Trophoblast cell (in vitro differentiated cells and primary cell): ENCODE results near the gene DTYMK.
"Not testable (repeated sequence)": the region's sequence is repeated elsewhere in the genome, so short reads cannot be mapped to it uniquely, and the experiment has no call there.

Experiments used
- DNase-seq, 2 donors: peaks; one replicate each; pipeline ENCODE4 v3.0.0-alpha.2; 2016
- H2AFZ ChIP-seq: 2 replicates; pipeline ENCODE4 v1.6.1; 2013; ENCODE audit warnings: low read length, moderate library complexity, mild to moderate bottlenecking; ENCODE audit not compliant: insufficient read depth, poor library complexity
- H2AK5ac ChIP-seq: 2 replicates; pipeline ENCODE4 v1.6.1; 2013; ENCODE audit warnings: mild to moderate bottlenecking, low read length
- H2BK120ac ChIP-seq: 2 replicates; pipeline ENCODE4 v1.6.1; 2013; ENCODE audit warnings: low read length, mild to moderate bottlenecking, moderate library complexity; ENCODE audit not compliant: insufficient read depth, poor library complexity
- H2BK12ac ChIP-seq: 2 replicates; pipeline ENCODE4 v1.6.1; 2013; ENCODE audit warnings: mild to moderate bottlenecking, low read length, moderate library complexity
- H2BK5ac ChIP-seq: 2 replicates; pipeline ENCODE4 v1.6.1; 2013; ENCODE audit warnings: low read length, low read depth, moderate library complexity, mild to moderate bottlenecking; ENCODE audit not compliant: poor library complexity
- H3K14ac ChIP-seq: 2 replicates; pipeline ENCODE4 v1.6.1; 2013; ENCODE audit warnings: mild to moderate bottlenecking, low read length
- H3K18ac ChIP-seq: 2 replicates; pipeline ENCODE4 v1.6.1; 2013; ENCODE audit warnings: mild to moderate bottlenecking, low read length
- H3K23ac ChIP-seq: 2 replicates; pipeline ENCODE4 v1.6.1; 2013; ENCODE audit warnings: low read length
- H3K27ac ChIP-seq: 2 replicates; pipeline ENCODE4 v1.5.1; 2013; ENCODE audit warnings: low read depth, mild to moderate bottlenecking, inconsistent platforms, low read length, moderate library complexity
- H3K27me3 ChIP-seq: 2 replicates; pipeline ENCODE4 v1.6.1; 2013; ENCODE audit warnings: inconsistent platforms, mild to moderate bottlenecking, low read length, moderate library complexity; ENCODE audit not compliant: insufficient read depth
- H3K36me3 ChIP-seq, 2 experiments: 1 replicate in 1 of 2; 2 replicates in 1 of 2; pipeline ENCODE4 v1.6.1; 2013; ENCODE audit warnings: low read length in 2 of 2, mild to moderate bottlenecking in 2 of 2, moderate library complexity in 1 of 2; ENCODE audit not compliant: insufficient read depth in 2 of 2, control insufficient read depth in 1 of 2
- H3K4ac ChIP-seq: 2 replicates; pipeline ENCODE4 v1.6.1; 2013; ENCODE audit warnings: low read depth, mild to moderate bottlenecking, low read length, moderate library complexity
- H3K4me1 ChIP-seq, 2 experiments: 1 replicate in 1 of 2; 2 replicates in 1 of 2; pipeline ENCODE4 v1.6.1; 2013; ENCODE audit warnings: low read length in 2 of 2, mild to moderate bottlenecking in 2 of 2, moderate library complexity in 1 of 2; ENCODE audit not compliant: insufficient read depth in 2 of 2, control insufficient read depth in 1 of 2
- H3K4me2 ChIP-seq: 2 replicates; pipeline ENCODE4 v1.6.1; 2013; ENCODE audit warnings: inconsistent platforms, mild to moderate bottlenecking, low read length, moderate library complexity
- H3K4me3 ChIP-seq: 2 replicates; pipeline ENCODE4 v1.5.1; 2013; ENCODE audit warnings: mild to moderate bottlenecking, low read depth, low read length, inconsistent platforms
- H3K79me1 ChIP-seq: one replicate; pipeline ENCODE4 v1.6.1; 2013; ENCODE audit warnings: low read length
- H3K79me2 ChIP-seq: 2 replicates; pipeline ENCODE4 v1.6.1; 2013; ENCODE audit warnings: low read length, mild to moderate bottlenecking; ENCODE audit not compliant: control insufficient read depth, insufficient read depth, poor library complexity
- H3K9ac ChIP-seq: 2 replicates; pipeline ENCODE4 v1.6.1; 2013; ENCODE audit warnings: mild to moderate bottlenecking, low read length
- H3K9me3 ChIP-seq: 2 replicates; pipeline ENCODE4 v1.6.1; 2013; ENCODE audit warnings: low read depth, mild to moderate bottlenecking, control low read depth, inconsistent platforms, low read length; ENCODE audit not compliant: insufficient read depth
- H4K12ac ChIP-seq: 2 replicates; pipeline ENCODE4 v1.6.1; 2013; ENCODE audit warnings: low read depth, mild to moderate bottlenecking, low read length, moderate library complexity
- H4K8ac ChIP-seq: 2 replicates; pipeline ENCODE4 v1.6.1; 2013; ENCODE audit warnings: low read depth, mild to moderate bottlenecking, low read length, moderate library complexity
- H4K91ac ChIP-seq: one replicate; pipeline ENCODE4 v1.6.1; 2013; ENCODE audit warnings: low read depth, mild to moderate bottlenecking, low read length, moderate library complexity
- WGBS: extraction: QIAGEN DNeasy Blood & Tissue Kit; methylation state at CpG from one replicate; pipeline ENCODE4 v1.1.7; 2013; ENCODE audit warnings: missing lambda C conversion rate; ENCODE audit not compliant: insufficient read length, insufficient coverage; ENCODE audit errors: extremely low coverage; 5-methylcytosine and 5-hydroxymethylcytosine counted together

The DTYMK gene

GRCh38 chr2:241733391-241734207, 47.0 kb upstream of the DTYMK start:
- Histone ChIP-seq H3K27me3 (no peaks in the 10 kb centered on the region), H3K36me3 (peaks cover 6 to 7% of the 10 kb centered on the region in 2 experiments), H3K9me3 (peaks cover 4% of the 10 kb centered on the region), H3K79me2 (peaks cover 8% of the 10 kb centered on the region), H3K27ac (no peak overlapping the region), H2AFZ (peak overlapping the region; percentile 94), H2BK5ac (no peak overlapping the region), H3K9ac (no peak overlapping the region), H3K79me1 (peaks cover 11% of the 10 kb centered on the region), H3K4ac (no peak overlapping the region), H3K23ac (peak overlapping the region; percentile 43), H3K4me1 (peaks cover 7 to 8% of the 10 kb centered on the region in 2 experiments), H4K12ac (peak overlapping the region; percentile 61), H2BK12ac (no peak overlapping the region), H2AK5ac (peak overlapping the region; percentile 31), H3K4me2 (peak overlapping the region; percentile 67), H2BK120ac (peak overlapping the region; percentile 54), H4K8ac (peak overlapping the region; percentile 87), H3K4me3 (peak overlapping the region; percentile 15), H4K91ac (peak overlapping the region; percentile 45), H3K18ac (no peak overlapping the region), H3K14ac (peak overlapping the region; percentile 69)
- peak; percentile 99 for DNase-seq
- no CpG with 5 or more reads among the region's 23 CpGs for WGBS

DNA sequence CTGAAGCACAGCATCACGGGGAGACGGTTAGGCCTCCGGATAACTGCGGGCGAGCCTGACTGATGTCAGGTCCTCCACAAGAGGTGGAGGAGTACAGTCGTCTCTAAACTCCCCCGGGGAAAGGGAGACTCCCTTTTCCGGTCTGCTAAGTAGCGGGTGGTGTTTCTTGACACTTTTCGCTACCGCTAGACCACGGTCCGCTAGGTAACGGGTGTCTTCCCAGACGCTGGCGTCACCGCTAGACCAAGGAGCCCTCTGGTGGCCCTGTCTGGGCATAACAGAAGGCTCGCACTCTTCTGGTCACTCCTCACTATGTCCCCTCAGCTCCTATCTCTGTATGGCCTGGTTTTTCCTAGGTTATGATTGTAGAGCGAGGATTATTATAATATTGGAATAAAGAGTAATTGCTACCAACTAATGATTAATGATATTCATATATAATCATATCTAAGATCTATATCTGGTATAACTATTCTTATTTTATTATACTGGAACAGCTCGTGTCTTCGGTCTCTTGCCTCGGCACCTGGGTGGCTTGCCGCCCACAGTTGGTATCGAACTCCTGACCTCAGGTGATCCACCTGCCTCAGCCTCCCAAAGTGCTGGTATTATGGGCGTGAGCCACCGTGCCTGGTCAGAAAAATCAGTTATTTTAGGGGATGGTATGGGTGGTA, 46.0 kb upstream of the DTYMK start:
- H4K8ac ChIP-seq, H3K27ac ChIP-seq, H4K91ac ChIP-seq, H3K27me3 ChIP-seq, H2BK5ac ChIP-seq, H3K79me2 ChIP-seq, H3K9me3 ChIP-seq, H3K23ac ChIP-seq, H3K14ac ChIP-seq, H3K18ac ChIP-seq, H3K4ac ChIP-seq, H4K12ac ChIP-seq, H3K36me3 ChIP-seq, H2AK5ac ChIP-seq, H3K4me2 ChIP-seq, H3K9ac ChIP-seq, H3K4me3 ChIP-seq, H2BK120ac ChIP-seq, H2AFZ ChIP-seq, H2BK12ac ChIP-seq, H3K4me1 ChIP-seq: not testable (repeated sequence)
- DNase-seq = peak; percentile 26 to 42
- no CpG with 5 or more reads among the region's 26 CpGs for WGBS
- H3K79me1 ChIP-seq = peaks cover 11% of the 10 kb centered on the region

GRCh38 chr2:241730671-241731293, 44.2 kb upstream of the DTYMK start:
- H3K14ac ChIP-seq = no peak overlapping the region
- H3K27ac ChIP-seq = no peak overlapping the region
- no peak overlapping the region for H3K18ac ChIP-seq
- no peak for DNase-seq
- no peak overlapping the region for H3K4ac ChIP-seq
- H3K36me3 ChIP-seq = peaks cover 0 to 4% of the 10 kb centered on the region in 2 experiments
- H3K4me1 ChIP-seq = peaks cover 7 to 10% of the 10 kb centered on the region in 2 experiments
- peaks cover 4% of the 10 kb centered on the region for H3K9me3 ChIP-seq
- H3K27me3 ChIP-seq = no peaks in the 10 kb centered on the region
- no peak overlapping the region for H4K12ac ChIP-seq
- no peak overlapping the region for H3K4me2 ChIP-seq
- no peak overlapping the region for H2BK120ac ChIP-seq
- peaks cover 8% of the 10 kb centered on the region for H3K79me2 ChIP-seq
- H3K79me1 ChIP-seq = peaks cover 11% of the 10 kb centered on the region
- H3K4me3 ChIP-seq = no peak overlapping the region
- no peak overlapping the region for H2BK12ac ChIP-seq
- WGBS = no CpG with 5 or more reads among the region's 12 CpGs
- H3K23ac ChIP-seq = no peak overlapping the region
- no peak overlapping the region for H2BK5ac ChIP-seq
- H2AK5ac ChIP-seq = no peak overlapping the region
- H4K91ac ChIP-seq = no peak overlapping the region
- H4K8ac ChIP-seq = no peak overlapping the region
- no peak overlapping the region for H3K9ac ChIP-seq
- no peak overlapping the region for H2AFZ ChIP-seq

DNA sequence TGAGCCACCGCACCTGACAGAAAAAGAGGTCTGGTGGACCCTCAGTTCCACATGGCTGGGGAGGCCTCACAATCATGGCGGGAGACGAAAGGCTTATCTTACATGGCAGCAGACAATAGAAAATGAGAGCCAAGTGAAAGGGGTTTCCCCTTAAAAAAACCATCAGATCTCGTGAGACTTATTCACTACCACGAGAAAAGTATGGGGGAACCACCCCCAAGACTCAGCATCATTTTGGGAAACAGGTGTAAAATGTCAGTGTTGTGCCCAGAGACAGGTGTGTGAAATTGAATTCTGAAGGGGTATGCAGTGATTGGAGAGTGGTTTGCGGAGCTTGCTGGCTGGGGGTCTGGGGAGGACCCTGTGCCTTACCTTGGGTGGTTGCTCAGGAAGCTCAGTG, 43.3 kb upstream of the DTYMK start:
- Histone ChIP-seq H4K12ac (no peak overlapping the region), H4K8ac (no peak overlapping the region), H2AFZ (no peak overlapping the region), H2BK12ac (no peak overlapping the region), H3K79me1 (peaks cover 7% of the 10 kb centered on the region), H3K36me3 (peaks cover 2 to 8% of the 10 kb centered on the region in 2 experiments), H3K4me2 (no peak overlapping the region), H3K18ac (no peak overlapping the region), H3K9ac (no peak overlapping the region), H2BK120ac (no peak overlapping the region), H3K4ac (no peak overlapping the region), H3K4me3 (no peak overlapping the region), H3K4me1 (peaks cover 7 to 10% of the 10 kb centered on the region in 2 experiments), H3K9me3 (peaks cover 4% of the 10 kb centered on the region), H4K91ac (no peak overlapping the region), H3K14ac (no peak overlapping the region), H3K23ac (no peak overlapping the region), H3K27ac (no peak overlapping the region), H3K27me3 (no peaks in the 10 kb centered on the region), H2AK5ac (no peak overlapping the region), H2BK5ac (no peak overlapping the region), H3K79me2 (peaks cover 4% of the 10 kb centered on the region)
- no peak for DNase-seq
- no CpG with 5 or more reads among the region's 6 CpGs for WGBS
